Endothelial cell (in vitro differentiated cells): ENCODE data around the gene FBRSL1. TPM values are rescaled to one million over a fixed set of nuclear protein-coding genes. Genes with fewer than 3 reads are reported as not detected.

ENCODE experiments used
- DNase-seq: peaks from one replicate; pipeline ENCODE4 v3.0.0; 2021; ENCODE audit warnings: low spot score
- H3K27ac Mint-ChIP-seq: one replicate; pipeline ENCODE4 v1.8.0; 2021; ENCODE audit warnings: mixed read lengths, inconsistent platforms; ENCODE audit not compliant: unreplicated experiment
- H3K27me3 Mint-ChIP-seq: one replicate; pipeline ENCODE4 v1.8.0; 2021; ENCODE audit warnings: mild to moderate bottlenecking, moderate library complexity, mixed read lengths, inconsistent platforms; ENCODE audit not compliant: unreplicated experiment
- H3K36me3 Mint-ChIP-seq: one replicate; pipeline ENCODE4 v1.8.0; 2021; ENCODE audit warnings: mild to moderate bottlenecking, low read depth, mixed read lengths, inconsistent platforms; ENCODE audit not compliant: unreplicated experiment
- H3K4me1 Mint-ChIP-seq: one replicate; pipeline ENCODE4 v1.8.0; 2021; ENCODE audit warnings: mild to moderate bottlenecking, mixed read lengths, inconsistent platforms; ENCODE audit not compliant: unreplicated experiment
- H3K4me3 Mint-ChIP-seq: one replicate; pipeline ENCODE4 v1.8.0; 2021; ENCODE audit warnings: mild to moderate bottlenecking, mixed read lengths, inconsistent platforms; ENCODE audit not compliant: unreplicated experiment
- H3K9me3 Mint-ChIP-seq: one replicate; pipeline ENCODE4 v1.8.0; 2021; ENCODE audit warnings: mixed read lengths, inconsistent platforms; ENCODE audit not compliant: unreplicated experiment
- total RNA-seq: library from RNA; stranded (reverse); fragmentation: NEBNext Ultra II Directional; extraction: Animal tissue kit (Norgen Biotek cat#: 25700); gene quantifications from one replicate; pipeline ENCODE4 v1.2.1, GENCODE V29; 2021; ENCODE audit not compliant: unreplicated experiment
- TF ChIP-seq, protein P1 (sequence below): fragments of 200-600 bp; sonication (generic); IDR thresholded peaks from one replicate; pipeline ENCODE4 v1.5.0; 2021; ENCODE audit warnings: antibody characterized with exemption; ENCODE audit not compliant: unreplicated experiment

FBRSL1 gene
- total RNA-seq, 1 donor from 2014 or later = 38.4 TPM

DNA sequence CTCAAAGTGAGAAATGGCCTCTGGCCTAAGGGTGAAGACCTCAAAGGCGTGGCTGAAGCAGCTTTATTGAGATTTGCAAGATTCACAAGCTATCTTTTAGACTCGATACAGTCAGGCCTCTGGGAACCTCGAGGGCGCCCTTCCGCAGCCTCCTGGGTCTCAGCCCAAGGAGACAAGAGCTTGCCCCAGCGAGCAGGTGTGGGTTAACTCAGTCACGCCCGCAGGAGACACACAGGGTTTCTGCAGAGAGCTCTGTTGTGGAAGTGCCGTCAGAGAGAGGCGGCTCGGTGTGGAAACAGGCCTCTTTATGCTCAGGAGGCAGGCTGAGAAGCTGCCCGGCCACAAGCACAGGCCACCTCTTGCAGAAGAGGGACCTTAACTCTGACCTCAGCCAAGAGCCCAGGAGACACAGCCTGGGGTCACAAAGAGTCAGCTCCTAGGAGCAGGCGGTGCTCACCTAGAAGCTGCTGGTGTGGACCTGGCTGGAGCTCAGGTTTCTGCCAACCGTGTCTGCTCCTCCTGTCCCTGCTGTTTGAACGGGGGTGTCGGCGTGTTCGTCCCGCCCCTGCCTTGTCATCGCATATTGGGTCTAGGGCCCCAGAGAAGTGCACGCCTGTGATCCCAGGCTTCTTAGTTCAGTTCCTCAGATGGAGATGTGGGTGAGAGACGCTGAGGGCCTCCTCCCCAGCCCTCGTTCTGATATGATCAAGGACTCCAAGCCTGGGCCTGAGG lies 42.1 kb upstream of the FBRSL1 start:
- Mint-ChIP-seq H3K36me3 (peaks cover 3% of the 10 kb centered on the region), H3K27me3 (peaks cover 14% of the 10 kb centered on the region), H3K4me3 (no peak overlapping the region), H3K9me3 (no peaks in the 10 kb centered on the region), H3K27ac (no peak overlapping the region), H3K4me1 (peaks cover 9% of the 10 kb centered on the region)
- no peak for DNase-seq
- TF ChIP-seq, protein P1, sequence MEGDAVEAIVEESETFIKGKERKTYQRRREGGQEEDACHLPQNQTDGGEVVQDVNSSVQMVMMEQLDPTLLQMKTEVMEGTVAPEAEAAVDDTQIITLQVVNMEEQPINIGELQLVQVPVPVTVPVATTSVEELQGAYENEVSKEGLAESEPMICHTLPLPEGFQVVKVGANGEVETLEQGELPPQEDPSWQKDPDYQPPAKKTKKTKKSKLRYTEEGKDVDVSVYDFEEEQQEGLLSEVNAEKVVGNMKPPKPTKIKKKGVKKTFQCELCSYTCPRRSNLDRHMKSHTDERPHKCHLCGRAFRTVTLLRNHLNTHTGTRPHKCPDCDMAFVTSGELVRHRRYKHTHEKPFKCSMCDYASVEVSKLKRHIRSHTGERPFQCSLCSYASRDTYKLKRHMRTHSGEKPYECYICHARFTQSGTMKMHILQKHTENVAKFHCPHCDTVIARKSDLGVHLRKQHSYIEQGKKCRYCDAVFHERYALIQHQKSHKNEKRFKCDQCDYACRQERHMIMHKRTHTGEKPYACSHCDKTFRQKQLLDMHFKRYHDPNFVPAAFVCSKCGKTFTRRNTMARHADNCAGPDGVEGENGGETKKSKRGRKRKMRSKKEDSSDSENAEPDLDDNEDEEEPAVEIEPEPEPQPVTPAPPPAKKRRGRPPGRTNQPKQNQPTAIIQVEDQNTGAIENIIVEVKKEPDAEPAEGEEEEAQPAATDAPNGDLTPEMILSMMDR = no peak

DNA sequence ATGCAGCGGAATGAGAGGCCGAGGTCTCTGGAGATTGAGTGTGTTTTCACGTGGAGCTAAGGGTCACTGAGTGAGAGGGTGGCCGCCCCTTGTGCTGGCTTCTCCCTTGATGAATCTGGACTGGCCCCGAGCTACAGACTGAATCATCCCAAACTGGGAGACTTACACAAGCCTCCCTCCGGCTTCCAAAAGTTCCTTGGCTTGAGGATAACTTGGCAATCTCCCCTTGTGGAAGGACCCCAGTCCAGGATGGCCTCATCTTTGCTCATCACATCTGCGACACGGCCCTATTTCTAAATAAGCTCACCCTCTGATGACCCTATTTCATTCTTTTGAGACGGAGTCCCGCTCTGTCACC lies 41.5 kb upstream of the FBRSL1 start:
- Mint-ChIP-seq H3K27ac (peak overlapping the region; percentile 48), H3K4me1 (peaks cover 9% of the 10 kb centered on the region), H3K36me3 (peaks cover 3% of the 10 kb centered on the region), H3K9me3 (no peaks in the 10 kb centered on the region), H3K27me3 (peaks cover 10% of the 10 kb centered on the region), H3K4me3 (no peak overlapping the region)
- DNase-seq = no peak
- TF ChIP-seq, protein P1 = no peak

DNA sequence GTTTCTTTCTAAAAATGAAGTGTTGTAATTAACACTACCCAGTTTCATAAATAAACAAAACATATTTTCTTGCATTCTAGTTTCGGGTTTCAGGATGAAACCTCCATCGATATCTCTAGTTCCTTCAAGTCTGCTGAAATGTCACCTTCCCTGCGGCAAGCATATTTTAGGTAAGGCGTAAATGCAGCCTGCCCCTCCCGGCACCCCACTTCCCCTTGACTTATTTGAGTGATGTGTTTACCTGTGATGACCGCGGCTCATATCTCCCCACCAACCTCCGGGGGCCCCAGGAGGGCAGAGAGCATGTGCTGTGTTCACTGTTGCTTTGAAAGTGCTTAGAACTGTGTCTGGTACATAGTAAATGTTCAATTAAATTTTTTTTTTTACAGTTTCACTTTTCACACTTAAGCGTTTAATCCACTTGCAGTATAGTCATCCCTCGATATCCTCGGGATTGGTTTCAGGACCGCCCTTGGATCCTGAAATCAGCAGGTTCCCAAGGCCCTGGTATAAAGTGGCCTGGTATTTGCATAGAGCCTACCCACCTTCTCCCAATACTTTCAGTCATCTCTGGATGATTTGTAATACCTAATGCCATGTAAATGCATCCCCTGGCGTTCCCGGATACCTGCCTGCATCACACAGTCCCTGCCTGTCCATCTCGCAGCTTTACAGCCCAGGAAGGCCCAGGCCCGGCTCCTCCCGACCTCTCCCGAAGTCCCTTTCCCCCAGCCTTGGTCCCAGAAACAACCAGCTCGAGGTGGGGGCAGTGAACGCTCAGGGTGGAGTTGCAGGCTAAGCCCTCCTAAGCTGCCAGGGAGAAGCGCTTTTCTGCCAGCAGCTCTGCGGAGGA lies 40.2 kb upstream of the FBRSL1 start:
- Mint-ChIP-seq H3K4me1 (peaks cover 9% of the 10 kb centered on the region), H3K36me3 (peaks cover 3% of the 10 kb centered on the region), H3K4me3 (no peak overlapping the region), H3K27ac (no peak overlapping the region), H3K9me3 (no peaks in the 10 kb centered on the region), H3K27me3 (peaks cover 10% of the 10 kb centered on the region)
- TF ChIP-seq, protein P1 = no peak
- no peak for DNase-seq

DNA sequence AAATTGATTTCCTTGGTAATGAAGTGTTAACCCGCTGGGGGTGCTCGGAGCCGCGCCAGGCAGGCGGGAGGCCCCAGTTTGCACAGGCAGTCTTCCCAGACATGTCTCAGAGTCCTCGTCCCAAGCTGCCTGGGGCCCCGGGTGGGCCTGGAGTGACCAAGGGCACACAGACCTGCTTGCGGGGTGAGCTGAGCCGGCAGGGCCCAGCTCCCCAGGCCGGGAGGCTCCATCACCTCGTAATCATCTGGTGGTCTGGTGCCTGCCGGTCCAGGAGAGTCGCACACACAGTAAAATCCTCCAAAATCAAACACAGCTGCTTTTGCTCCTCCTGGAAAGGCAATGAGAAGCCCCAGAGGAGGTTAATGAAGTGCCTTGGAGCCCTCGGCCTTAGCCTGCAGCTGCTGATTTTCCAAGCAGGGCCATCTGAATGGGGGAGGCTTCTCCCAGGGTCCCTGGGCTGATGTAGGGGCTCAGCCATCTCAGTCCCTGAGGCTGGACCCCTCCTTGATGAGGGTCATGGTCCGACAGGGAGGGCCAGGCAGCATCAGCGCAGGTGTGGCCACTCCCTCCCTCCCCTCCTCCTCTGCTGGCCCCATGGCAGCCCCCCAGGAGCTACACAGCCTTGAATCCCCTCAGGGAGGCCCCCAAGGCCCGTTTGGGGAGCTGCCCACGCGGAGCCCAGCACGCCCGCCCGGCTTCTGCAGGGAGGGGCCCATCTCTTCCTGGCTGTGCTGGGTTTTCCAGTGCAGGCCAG lies 39.4 kb upstream of the FBRSL1 start:
- TF ChIP-seq, protein P1 = no peak
- Mint-ChIP-seq H3K27ac (no peak overlapping the region), H3K9me3 (no peaks in the 10 kb centered on the region), H3K4me1 (peaks cover 7% of the 10 kb centered on the region), H3K36me3 (peaks cover 7% of the 10 kb centered on the region), H3K4me3 (no peak overlapping the region), H3K27me3 (peaks cover 15% of the 10 kb centered on the region)
- DNase-seq = no peak
